ENCODE results near the gene SSR2.

SSR2 gene

DNA sequence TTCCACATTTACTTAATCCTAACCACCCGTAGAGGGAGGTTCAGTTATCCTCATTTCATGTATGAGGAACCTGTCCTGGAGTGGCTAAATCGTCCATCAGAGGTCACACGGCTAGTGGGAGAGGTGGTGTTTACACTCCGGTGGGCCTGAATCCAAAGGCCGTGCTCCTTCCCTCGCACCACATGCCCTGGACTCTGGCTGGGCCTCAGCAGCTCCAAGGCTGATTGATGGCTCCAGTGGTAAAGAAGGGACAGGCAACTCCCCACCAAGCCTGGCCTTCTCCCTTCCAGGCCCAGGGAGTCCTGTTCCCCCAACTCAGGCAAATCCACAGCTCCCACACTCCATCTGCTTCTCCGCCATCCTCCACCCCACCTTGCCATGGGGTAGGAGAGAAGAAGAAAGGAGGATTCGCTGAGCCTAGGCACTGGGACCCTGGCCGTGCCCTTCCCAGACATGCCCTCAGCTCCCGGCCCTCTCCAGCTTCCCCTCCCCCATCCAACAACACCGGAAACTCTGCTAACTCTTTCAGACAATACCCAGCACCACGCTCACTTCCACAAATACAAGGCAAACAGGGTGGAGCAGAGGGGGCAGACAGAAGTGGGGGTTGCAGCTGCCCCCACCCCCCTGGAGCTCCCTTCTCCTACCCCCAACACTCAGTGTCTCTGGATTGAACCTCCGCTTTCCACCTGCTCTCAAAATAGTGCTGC, 53.3 kb downstream of the SSR2 start:
- H3K4me3 ChIP-seq (ENCODE audit: low read depth, low read length), result no peak overlapping the region
- DNase-seq, result no peak
- peaks cover 7% of the 10 kb centered on the region for H3K4me1 ChIP-seq
- no peak for TF ChIP-seq CTCF (IDR thresholded peaks at IDR 0.05; ENCODE audit: low read depth, low read length)
- peaks cover 5% of the 10 kb centered on the region; the same call in 1 of the 2 replicates for H3K36me3 ChIP-seq
- H3K27me3 ChIP-seq, result no peaks in the 10 kb centered on the region
- no peaks in the 10 kb centered on the region for H3K9me3 ChIP-seq

GRCh38 chr1:155966750-155967149, 54.0 kb downstream of the SSR2 start:
- TF ChIP-seq CTCF (IDR thresholded peaks at IDR 0.05; ENCODE audit: low read depth, low read length), result no peak
- H3K9me3 ChIP-seq, result no peaks in the 10 kb centered on the region
- no peak overlapping the region for H3K4me3 ChIP-seq (ENCODE audit: low read depth, low read length)
- no peaks in the 10 kb centered on the region for H3K27me3 ChIP-seq
- H3K4me1 ChIP-seq, result peaks cover 7% of the 10 kb centered on the region
- no peak for DNase-seq
- H3K36me3 ChIP-seq, result peaks cover 6% of the 10 kb centered on the region; the same call in 1 of the 2 replicates

DNA sequence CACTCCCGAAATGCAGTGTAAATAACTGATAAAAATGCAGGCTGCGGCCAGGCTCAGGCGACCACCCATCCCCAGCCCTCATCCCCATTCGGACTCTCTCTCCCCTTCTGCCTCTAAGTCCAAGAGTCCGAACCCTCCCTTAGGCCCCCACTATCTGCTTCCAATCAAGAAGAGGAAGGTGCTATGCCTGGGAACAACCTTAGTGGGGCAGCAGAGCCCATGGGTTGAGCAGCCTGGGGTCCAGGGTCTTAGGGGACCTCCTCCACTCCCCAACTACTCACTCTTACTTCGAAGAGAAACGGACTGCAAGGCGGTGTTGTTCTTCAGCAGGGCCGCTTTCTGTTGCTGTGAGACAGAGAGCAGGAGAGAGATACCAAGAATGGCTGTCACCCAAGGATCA, 54.6 kb downstream of the SSR2 start:
- no peak for DNase-seq
- Histone ChIP-seq H3K4me3 (ENCODE audit: low read depth, low read length) (no peak overlapping the region), H3K9me3 (no peaks in the 10 kb centered on the region), H3K36me3 (peaks cover 6% of the 10 kb centered on the region; the same call in 1 of the 2 replicates), H3K27me3 (no peaks in the 10 kb centered on the region), H3K4me1 (peaks cover 7% of the 10 kb centered on the region)
- TF ChIP-seq CTCF (IDR thresholded peaks at IDR 0.05; ENCODE audit: low read depth, low read length), result no peak; the same call in 1 of the 2 replicates

GRCh38 chr1:155964193-155964592, 56.6 kb downstream of the SSR2 start:
- H3K36me3 ChIP-seq, result peaks cover 6% of the 10 kb centered on the region; the same call in 1 of the 2 replicates
- DNase-seq, result no peak
- H3K4me1 ChIP-seq, result peaks cover 7% of the 10 kb centered on the region
- H3K4me3 ChIP-seq (ENCODE audit: low read depth, low read length), result no peak overlapping the region
- H3K27me3 ChIP-seq, result no peaks in the 10 kb centered on the region
- no peaks in the 10 kb centered on the region for H3K9me3 ChIP-seq
- TF ChIP-seq CTCF (IDR thresholded peaks at IDR 0.05; ENCODE audit: low read depth, low read length), result no peak

- Histone ChIP-seq H3K9me3 (no peaks in the 10 kb centered on the region), H3K36me3 (peaks cover 6% of the 10 kb centered on the region; the same call in 1 of the 2 replicates), H3K4me1 (peaks cover 2% of the 10 kb centered on the region; the same call in 1 of the 2 replicates), H3K27me3 (no peaks in the 10 kb centered on the region), H3K4me3 (ENCODE audit: low read depth, low read length) (no peak overlapping the region)
- no peak for TF ChIP-seq CTCF (IDR thresholded peaks at IDR 0.05; ENCODE audit: low read depth, low read length)
- no peak for DNase-seq
Measured at GRCh38 chr1:155962599-155963211, 58.0 kb downstream of the SSR2 start.

GRCh38 chr1:155961937-155962336, 58.8 kb downstream of the SSR2 start:
- Histone ChIP-seq H3K4me1 (no peaks in the 10 kb centered on the region), H3K36me3 (peaks cover 6% of the 10 kb centered on the region; the same call in 1 of the 2 replicates), H3K4me3 (ENCODE audit: low read depth, low read length) (no peak overlapping the region), H3K9me3 (no peaks in the 10 kb centered on the region), H3K27me3 (no peaks in the 10 kb centered on the region)
- TF ChIP-seq CTCF (IDR thresholded peaks at IDR 0.05; ENCODE audit: low read depth, low read length), result no peak
- no peak for DNase-seq

All from BE2C (cell line).